Progenitor cell of endocrine pancreas (in vitro differentiated cells): Measurements from ENCODE around the gene VPS8. TPM values are rescaled to one million over a fixed set of nuclear protein-coding genes. Genes with fewer than 3 reads are reported as not detected.
"Not testable (repeated sequence)": the region's sequence is repeated elsewhere in the genome, so short reads cannot be mapped to it uniquely, and the experiment has no call there.

ENCODE experiments used
- DNase-seq: peaks from one replicate; pipeline ENCODE4 v3.0.0; 2021; ENCODE audit warnings: low spot score; ENCODE audit not compliant: unreplicated experiment
- H3K27ac Mint-ChIP-seq: 2 replicates; pipeline ENCODE4 v1.8.0; 2021; ENCODE audit warnings: mild to moderate bottlenecking, moderate library complexity, mixed read lengths
- H3K27me3 Mint-ChIP-seq: 2 replicates; pipeline ENCODE4 v1.8.0; 2021; ENCODE audit warnings: mixed read lengths
- H3K36me3 Mint-ChIP-seq: 2 replicates; pipeline ENCODE4 v1.8.0; 2022; ENCODE audit warnings: mixed read lengths; ENCODE audit not compliant: insufficient read depth
- H3K4me1 Mint-ChIP-seq: 2 replicates; pipeline ENCODE4 v1.8.0; 2021; ENCODE audit warnings: low read depth, mixed read lengths
- H3K4me3 Mint-ChIP-seq: 2 replicates; pipeline ENCODE4 v1.8.0; 2021; ENCODE audit warnings: low read depth, mild to moderate bottlenecking, moderate library complexity, mixed read lengths
- H3K9me3 Mint-ChIP-seq: 2 replicates; pipeline ENCODE4 v1.8.0; 2021; ENCODE audit warnings: low read depth, mixed read lengths
- CTCF ChIP-seq: fragments of 200-600 bp; sonication (generic); IDR thresholded peaks from one replicate; pipeline ENCODE4 v1.5.0; 2021; ENCODE audit warnings: antibody characterized with exemption, mild to moderate bottlenecking; ENCODE audit not compliant: unreplicated experiment
- total RNA-seq: library from RNA; stranded (reverse); gene quantifications from 2 replicates; pipeline ENCODE4 v1.2.1, GENCODE V29; 2021

The VPS8 gene
- total RNA-seq, 1 donor from 2014 or later: 89.4 TPM

DNA sequence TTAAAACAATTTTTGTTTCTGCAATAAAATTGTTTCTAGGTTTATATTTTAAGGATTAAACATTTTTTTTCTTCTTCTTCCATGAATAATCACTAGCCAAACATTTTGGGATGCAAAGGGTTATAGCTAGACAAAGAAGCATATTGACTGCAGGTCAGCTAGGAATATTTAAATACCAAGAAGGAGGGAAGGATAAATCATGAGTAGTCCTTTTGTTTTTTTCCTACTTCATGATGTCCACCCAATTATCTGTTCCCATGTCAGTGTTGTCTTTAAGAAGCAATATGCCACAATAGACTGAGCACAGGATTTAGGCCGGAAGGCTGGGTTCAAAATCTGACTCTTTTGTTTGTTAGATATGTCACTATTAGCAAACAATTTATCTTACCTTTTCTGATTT, 82.1 kb downstream of the VPS8 start:
- Mint-ChIP-seq H3K4me1 (peaks cover 6% of the 10 kb centered on the region), H3K27ac (no peak overlapping the region)

GRCh38 chr3:184895350-184895749, 83.4 kb downstream of the VPS8 start:
- H3K27me3 Mint-ChIP-seq: no peaks in the 10 kb centered on the region
- H3K27ac Mint-ChIP-seq: no peak overlapping the region

More for the DNA sequence above, 82.1 kb downstream of the VPS8 start:
- H3K27me3 Mint-ChIP-seq: no peaks in the 10 kb centered on the region
- H3K36me3 Mint-ChIP-seq: no peaks in the 10 kb centered on the region
- no peak overlapping the region for H3K4me3 Mint-ChIP-seq
- TF ChIP-seq CTCF: no peak
- DNase-seq: no peak
- no peaks in the 10 kb centered on the region for H3K9me3 Mint-ChIP-seq

GRCh38 chr3:184896336-184896735, 84.4 kb downstream of the VPS8 start:
- Mint-ChIP-seq H3K9me3 (no peaks in the 10 kb centered on the region), H3K4me3 (no peak overlapping the region), H3K4me1 (peaks cover 1% of the 10 kb centered on the region), H3K36me3 (no peaks in the 10 kb centered on the region), H3K27me3 (no peaks in the 10 kb centered on the region), H3K27ac (no peak overlapping the region)
- no peak for TF ChIP-seq CTCF
- DNase-seq: no peak

More at GRCh38 chr3:184895350-184895749, 83.4 kb downstream of the VPS8 start:
- Mint-ChIP-seq H3K9me3 (no peaks in the 10 kb centered on the region), H3K4me3 (no peak overlapping the region), H3K36me3 (no peaks in the 10 kb centered on the region), H3K4me1 (peaks cover 1% of the 10 kb centered on the region)
- no peak for DNase-seq
- TF ChIP-seq CTCF: no peak

DNA sequence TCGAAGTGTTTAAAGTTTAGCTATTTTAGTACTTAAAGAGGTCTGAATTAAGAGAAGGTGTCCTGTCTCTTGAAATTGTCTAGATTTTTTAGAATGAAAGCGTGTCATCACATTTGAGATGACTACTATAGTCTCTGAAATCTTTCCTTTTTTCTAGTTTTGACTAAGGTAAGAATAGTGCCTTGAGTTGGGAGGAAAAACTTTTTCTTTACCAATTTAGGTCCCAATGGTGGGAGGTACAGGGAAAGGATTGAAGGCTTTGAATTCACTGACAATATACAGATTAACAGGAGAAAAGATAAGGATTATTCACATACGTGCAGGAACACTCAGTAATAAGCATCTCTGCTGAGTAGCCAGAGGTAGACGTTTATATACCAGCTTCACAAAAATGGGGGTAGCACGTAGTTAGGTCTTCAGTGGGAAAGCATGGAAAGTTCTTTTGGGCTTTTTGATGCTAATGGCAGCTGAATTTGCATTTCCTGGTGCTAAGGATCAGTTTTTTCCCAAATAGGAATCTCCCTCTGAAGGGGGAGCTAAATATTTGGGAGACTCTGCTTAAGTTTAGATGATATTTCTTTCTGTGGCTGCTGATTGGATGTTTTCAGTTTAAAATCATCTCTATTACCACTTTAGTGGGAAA, 88.1 kb downstream of the VPS8 start:
- H3K36me3 Mint-ChIP-seq: peaks cover 16% of the 10 kb centered on the region
- peaks cover 1% of the 10 kb centered on the region for H3K4me1 Mint-ChIP-seq
- DNase-seq: no peak
- H3K9me3 Mint-ChIP-seq: peaks cover 11% of the 10 kb centered on the region
- no peak for TF ChIP-seq CTCF
- H3K27me3 Mint-ChIP-seq: no peaks in the 10 kb centered on the region
- H3K27ac Mint-ChIP-seq: no peak overlapping the region
- H3K4me3 Mint-ChIP-seq: no peak overlapping the region

- H3K4me3 Mint-ChIP-seq, H3K27me3 Mint-ChIP-seq, DNase-seq, H3K27ac Mint-ChIP-seq: not testable (repeated sequence)
- Mint-ChIP-seq H3K36me3 (peaks cover 36% of the 10 kb centered on the region), H3K4me1 (peaks cover 17% of the 10 kb centered on the region), H3K9me3 (peaks cover 16% of the 10 kb centered on the region)
Measured at GRCh38 chr3:184907031-184907430, 95.1 kb downstream of the VPS8 start.
